ENCODE measurements around the gene XPO4. TPM values are rescaled to one million over a fixed set of nuclear protein-coding genes. Genes with fewer than 3 reads are reported as not detected.
A peak's percentile ranks its signal among the peaks of the same experiment; 100 is the strongest.
"Not testable (repeated sequence)": the region's sequence is repeated elsewhere in the genome, so short reads cannot be mapped to it uniquely, and the experiment has no call there.

The XPO4 gene
- total RNA-seq, 1 experiment from 2014 or later = 34.1 TPM

DNA sequence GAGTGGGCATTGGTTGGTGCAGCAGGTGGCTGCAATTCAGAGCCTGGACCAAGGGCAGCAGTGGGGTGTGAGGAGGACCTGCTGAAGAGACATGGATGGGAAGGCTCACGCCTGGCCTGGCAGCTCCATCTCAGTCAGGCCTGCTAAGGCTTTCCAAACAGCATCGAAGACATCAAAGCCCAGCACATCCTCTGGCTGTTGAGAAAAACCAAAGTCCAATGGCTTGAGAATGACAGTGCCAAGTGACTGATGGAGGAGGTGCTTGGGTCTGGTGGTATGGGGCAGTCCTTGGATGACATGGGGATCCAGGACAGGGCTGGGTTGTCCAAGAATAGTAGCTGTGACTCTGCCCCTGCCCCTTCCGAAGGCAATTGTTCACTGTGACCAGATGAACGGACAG, 19.0 kb upstream of the XPO4 start:
- no peaks in the 10 kb centered on the region for H3K27me3 Mint-ChIP-seq (ENCODE audit: low read depth)
- H3K79me2 ChIP-seq (ENCODE audit: insufficient read depth, low read length) = no peaks in the 10 kb centered on the region
- H3K27ac ChIP-seq (ENCODE audit: insufficient read length, low read depth, low read length) = no peak overlapping the region
- no peaks in the 10 kb centered on the region for H3K27me3 ChIP-seq (ENCODE audit: insufficient read depth, low read length)
- H3K4me1 Mint-ChIP-seq = 0 out of 4 replicates have a peak, but pooled peaks cover 0 to 2% of the 10 kb centered on the region in 2 experiments
- no peaks in the 10 kb centered on the region for H3K9me3 ChIP-seq (ENCODE audit: control insufficient read depth, low read depth, low read length)
- no peaks in the 10 kb centered on the region for H3K4me1 ChIP-seq (ENCODE audit: insufficient read depth, low read length)
- no peak overlapping the region for H3K23ac ChIP-seq (ENCODE audit: insufficient read length, low read depth, low read length)
- H4K20me1 ChIP-seq (ENCODE audit: control insufficient read depth, insufficient read depth, insufficient read length) = no peaks in the 10 kb centered on the region
- no peak overlapping the region for H3K18ac ChIP-seq (ENCODE audit: insufficient read length, low read depth, low read length)
- H4K91ac ChIP-seq (ENCODE audit: insufficient read length, low read depth, low read length) = no peak overlapping the region
- H2AK5ac ChIP-seq (ENCODE audit: insufficient read length, low read length) = no peak overlapping the region
- no CpG with 5 or more reads among the region's 4 CpGs for WGBS (ENCODE audit: extremely low coverage, insufficient read length, low lambda C conversion rate)
- H3K14ac ChIP-seq (ENCODE audit: insufficient read depth, low read length) = no peak overlapping the region
- no peak overlapping the region for H3T11ph ChIP-seq (ENCODE audit: low read length)
- no peak overlapping the region for H2BK12ac ChIP-seq (ENCODE audit: insufficient read length, low read depth, low read length)
- H3K4me2 ChIP-seq (ENCODE audit: insufficient read depth, insufficient read length, low read length) = no peak overlapping the region
- TF ChIP-seq, protein P1, sequence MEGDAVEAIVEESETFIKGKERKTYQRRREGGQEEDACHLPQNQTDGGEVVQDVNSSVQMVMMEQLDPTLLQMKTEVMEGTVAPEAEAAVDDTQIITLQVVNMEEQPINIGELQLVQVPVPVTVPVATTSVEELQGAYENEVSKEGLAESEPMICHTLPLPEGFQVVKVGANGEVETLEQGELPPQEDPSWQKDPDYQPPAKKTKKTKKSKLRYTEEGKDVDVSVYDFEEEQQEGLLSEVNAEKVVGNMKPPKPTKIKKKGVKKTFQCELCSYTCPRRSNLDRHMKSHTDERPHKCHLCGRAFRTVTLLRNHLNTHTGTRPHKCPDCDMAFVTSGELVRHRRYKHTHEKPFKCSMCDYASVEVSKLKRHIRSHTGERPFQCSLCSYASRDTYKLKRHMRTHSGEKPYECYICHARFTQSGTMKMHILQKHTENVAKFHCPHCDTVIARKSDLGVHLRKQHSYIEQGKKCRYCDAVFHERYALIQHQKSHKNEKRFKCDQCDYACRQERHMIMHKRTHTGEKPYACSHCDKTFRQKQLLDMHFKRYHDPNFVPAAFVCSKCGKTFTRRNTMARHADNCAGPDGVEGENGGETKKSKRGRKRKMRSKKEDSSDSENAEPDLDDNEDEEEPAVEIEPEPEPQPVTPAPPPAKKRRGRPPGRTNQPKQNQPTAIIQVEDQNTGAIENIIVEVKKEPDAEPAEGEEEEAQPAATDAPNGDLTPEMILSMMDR (conservative IDR thresholded peaks at IDR 0.05) = no peak
- no peaks in the 10 kb centered on the region for H3K36me3 Mint-ChIP-seq (ENCODE audit: insufficient read depth in 1 of 3, low read depth in 3 of 3)
- no peak overlapping the region for H3K56ac ChIP-seq (ENCODE audit: insufficient read length, low read depth, low read length)
- no peak overlapping the region for H2BK120ac ChIP-seq (ENCODE audit: low read depth, low read length, poor library complexity, severe bottlenecking)
- H4K5ac ChIP-seq (ENCODE audit: insufficient read length, low read depth, low read length) = no peak overlapping the region
- no peaks in the 10 kb centered on the region for H3K23me2 ChIP-seq (ENCODE audit: insufficient read length, low read depth, low read length, poor library complexity, severe bottlenecking)
- H2BK20ac ChIP-seq (ENCODE audit: low read depth, low read length, poor library complexity, severe bottlenecking) = no peak overlapping the region
- H3K79me1 ChIP-seq (ENCODE audit: insufficient read depth, low read depth, low read length, poor library complexity, severe bottlenecking) = no peaks in the 10 kb centered on the region
- H2AFZ ChIP-seq (ENCODE audit: low read length) = no peak overlapping the region
- H3K27ac Mint-ChIP-seq = peak overlapping the region in 1 of 3 experiments; percentile 46; a peak in 1 of 7 replicates
- DNase-seq = no peak
- H4K8ac ChIP-seq (replicated peaks; ENCODE audit: insufficient read length, low read depth, low read length) = no peak overlapping the region
- no peak overlapping the region for H3K9ac ChIP-seq (ENCODE audit: extremely low read depth, insufficient read length, low read length)
- no peak overlapping the region for H3K4me3 Mint-ChIP-seq
- no peak overlapping the region for H3K4ac ChIP-seq (ENCODE audit: low read depth, low read length)
- H2BK5ac ChIP-seq (ENCODE audit: insufficient read length, low read length) = no peak overlapping the region
- no peaks in the 10 kb centered on the region for H3K9me3 Mint-ChIP-seq
- H2BK15ac ChIP-seq (ENCODE audit: low read depth, low read length) = no peak overlapping the region

DNA sequence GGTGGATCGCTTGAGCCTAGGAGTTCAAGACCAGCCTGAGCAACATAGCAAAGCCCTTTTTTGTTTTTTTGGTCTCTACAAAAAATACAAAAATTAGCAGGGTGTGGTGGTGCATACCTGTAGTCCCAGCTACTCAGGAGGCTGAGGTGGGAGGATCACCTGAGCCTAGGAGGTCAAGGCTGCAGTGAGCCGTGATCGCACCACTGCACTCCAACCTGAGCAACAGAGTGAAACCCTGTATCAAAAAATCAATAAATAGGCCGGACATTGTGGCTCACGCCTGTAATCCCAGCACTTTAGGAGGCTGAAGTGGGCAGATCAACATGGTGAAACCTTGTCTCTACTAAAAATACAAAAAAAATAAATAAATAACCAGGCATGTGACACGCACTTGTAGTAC, 13.1 kb upstream of the XPO4 start:
- H3K4me1 ChIP-seq (ENCODE audit: insufficient read depth, low read length); H3K18ac ChIP-seq (ENCODE audit: insufficient read length, low read depth, low read length); H3K4me2 ChIP-seq (ENCODE audit: insufficient read depth, insufficient read length, low read length); DNase-seq; H3T11ph ChIP-seq (ENCODE audit: low read length); H3K4me1 Mint-ChIP-seq; H4K91ac ChIP-seq (ENCODE audit: insufficient read length, low read depth, low read length); H2BK15ac ChIP-seq (ENCODE audit: low read depth, low read length); H3K56ac ChIP-seq (ENCODE audit: insufficient read length, low read depth, low read length); H4K20me1 ChIP-seq (ENCODE audit: control insufficient read depth, insufficient read depth, insufficient read length); H3K4me3 Mint-ChIP-seq; H3K23me2 ChIP-seq (ENCODE audit: insufficient read length, low read depth, low read length, poor library complexity, severe bottlenecking); H3K36me3 Mint-ChIP-seq (ENCODE audit: insufficient read depth in 1 of 3, low read depth in 3 of 3); H2AK5ac ChIP-seq (ENCODE audit: insufficient read length, low read length); H2BK12ac ChIP-seq (ENCODE audit: insufficient read length, low read depth, low read length); H4K8ac ChIP-seq (replicated peaks; ENCODE audit: insufficient read length, low read depth, low read length); H2AFZ ChIP-seq (ENCODE audit: low read length); H3K23ac ChIP-seq (ENCODE audit: insufficient read length, low read depth, low read length); H3K4ac ChIP-seq (ENCODE audit: low read depth, low read length); H3K27me3 ChIP-seq (ENCODE audit: insufficient read depth, low read length); H3K27ac Mint-ChIP-seq; H3K9me3 ChIP-seq (ENCODE audit: control insufficient read depth, low read depth, low read length); H4K5ac ChIP-seq (ENCODE audit: insufficient read length, low read depth, low read length); H3K79me2 ChIP-seq (ENCODE audit: insufficient read depth, low read length); H2BK20ac ChIP-seq (ENCODE audit: low read depth, low read length, poor library complexity, severe bottlenecking); H2BK5ac ChIP-seq (ENCODE audit: insufficient read length, low read length); H3K9ac ChIP-seq (ENCODE audit: extremely low read depth, insufficient read length, low read length); H3K27ac ChIP-seq (ENCODE audit: insufficient read length, low read depth, low read length); H2BK120ac ChIP-seq (ENCODE audit: low read depth, low read length, poor library complexity, severe bottlenecking); H3K14ac ChIP-seq (ENCODE audit: insufficient read depth, low read length); H3K79me1 ChIP-seq (ENCODE audit: insufficient read depth, low read depth, low read length, poor library complexity, severe bottlenecking); H3K27me3 Mint-ChIP-seq (ENCODE audit: low read depth): not testable (repeated sequence)
- no CpG with 5 or more reads among the region's 6 CpGs for WGBS (ENCODE audit: extremely low coverage, insufficient read length, low lambda C conversion rate)
- H3K9me3 Mint-ChIP-seq = peaks cover 8 to 10% of the 10 kb centered on the region in 2 experiments

All from H9 (cell line).